Keratinocyte (primary cell): ENCODE data around the gene MIEF1. TPM values are rescaled to one million over a fixed set of nuclear protein-coding genes. Genes with fewer than 3 reads are reported as not detected.
A peak's percentile ranks its signal among the peaks of the same experiment; 100 is the strongest.

Source experiments
- DNase-seq: peaks from one replicate; pipeline ENCODE4 v3.0.0-alpha.2; 2011; ENCODE audit warnings: low read depth, missing footprints, low spot score
- FAIRE-seq: peaks from 2 replicates; lab custom pipeline; 2011; peaks lifted over from hg19 to GRCh38; lab: Jason Lieb, UNC
- H2AFZ ChIP-seq: 2 replicates; pipeline ENCODE4 v1.6.0; 2012; ENCODE audit warnings: low read length, control low read depth, inconsistent platforms; ENCODE audit not compliant: control insufficient read depth
- H3K27ac ChIP-seq: 2 replicates; pipeline ENCODE4 v1.5.1; 2011; ENCODE audit warnings: low read length; ENCODE audit not compliant: control insufficient read depth, insufficient read depth
- H3K27me3 ChIP-seq: 3 replicates; pipeline ENCODE4 v1.6.0; 2011; ENCODE audit warnings: low read length; ENCODE audit not compliant: control insufficient read depth, insufficient read depth; ENCODE audit errors: extremely low read depth
- H3K36me3 ChIP-seq, 2 experiments: 2 replicates in 1 of 2; 3 replicates in 1 of 2; pipeline ENCODE4 v1.5.1; 2011; ENCODE audit warnings: low read length in 2 of 2, mild to moderate bottlenecking in 1 of 2; ENCODE audit not compliant: control insufficient read depth in 2 of 2, insufficient read depth in 2 of 2; ENCODE audit errors: extremely low read depth in 1 of 2
- H3K4me1 ChIP-seq: 3 replicates; pipeline ENCODE4 v1.5.1; 2011; ENCODE audit warnings: low read length; ENCODE audit not compliant: control insufficient read depth, insufficient read depth; ENCODE audit errors: extremely low read depth
- H3K4me2 ChIP-seq: 3 replicates; pipeline ENCODE4 v1.6.0; 2011; ENCODE audit warnings: low read depth, low read length; ENCODE audit not compliant: control insufficient read depth, insufficient read depth; ENCODE audit errors: extremely low read depth
- H3K4me3 ChIP-seq, 3 experiments: fragments of 200-600 bp in 1 of 3; sonication (generic) in 1 of 3; 2 replicates in 2 of 3; 3 replicates in 1 of 3; pipeline ENCODE4 v1.5.1; 2011 to 2016; ENCODE audit warnings: low read length in 3 of 3, mild to moderate bottlenecking in 3 of 3, control low read depth in 2 of 3, inconsistent platforms in 1 of 3, low read depth in 1 of 3, mixed read lengths in 1 of 3, mixed run types in 1 of 3, moderate library complexity in 1 of 3; ENCODE audit not compliant: control insufficient read depth in 2 of 3, insufficient read depth in 2 of 3; ENCODE audit errors: extremely low read depth in 1 of 3
- H3K79me2 ChIP-seq: 2 replicates; pipeline ENCODE4 v1.6.0; 2012; ENCODE audit warnings: low read length; ENCODE audit not compliant: control insufficient read depth, insufficient read depth
- H3K9ac ChIP-seq: 3 replicates; pipeline ENCODE4 v1.6.0; 2011; ENCODE audit warnings: low read length; ENCODE audit not compliant: control insufficient read depth, insufficient read depth; ENCODE audit errors: extremely low read depth
- H3K9me1 ChIP-seq: 3 replicates; pipeline ENCODE4 v1.6.0; 2011; ENCODE audit warnings: low read length; ENCODE audit not compliant: control insufficient read depth, insufficient read depth; ENCODE audit errors: extremely low read depth
- H3K9me3 ChIP-seq: 2 replicates; pipeline ENCODE4 v1.5.1; 2012; ENCODE audit warnings: low read depth, low read length; ENCODE audit not compliant: control insufficient read depth
- H4K20me1 ChIP-seq: 3 replicates; pipeline ENCODE4 v1.6.0; 2011; ENCODE audit warnings: low read length; ENCODE audit not compliant: control insufficient read depth, insufficient read depth; ENCODE audit errors: extremely low read depth
- EZH2 ChIP-seq: IDR thresholded peaks from one replicate; pipeline ENCODE4 v1.6.1; 2012; ENCODE audit warnings: inconsistent platforms, mild to moderate bottlenecking, low read length, moderate library complexity
- dilution Hi-C: fragments of 300-500 bp; cut with MboI; formaldehyde crosslinking; loops from one replicate; pipeline ENCODE4 v1.7.0; 2020; ENCODE audit warnings: low sequenced_read_pairs; ENCODE audit not compliant: extremely low pct_ligation_motif_present
- polyA plus RNA-seq, 5 experiments: library from polyadenylated mRNA; depleted of rRNA in 3 of 5; stranded (reverse) in 3 of 5; stranded (forward) in 1 of 5; unstranded in 1 of 5; fragments of >200 nt; gene quantifications; 1 replicate in 1 of 5; 2 replicates in 3 of 5; 3 replicates in 1 of 5; pipeline versions ENCODE4 v1.2.1 to v1.2.3, GENCODE V29; 2011 to 2012; ENCODE audit warnings: missing spikeins in 2 of 5, low read depth in 1 of 5, low replicate concordance in 1 of 5
- TF ChIP-seq, protein P1 (sequence below), 3 experiments: IDR thresholded peaks in 1 of 3; conservative IDR thresholded peaks in 1 of 3; optimal IDR thresholded peaks in 1 of 3; 2 replicates in 2 of 3; 3 replicates in 1 of 3; pipeline versions ENCODE3 to v1.5.1; 2011; ENCODE audit warnings: low read length in 3 of 3, mild to moderate bottlenecking in 3 of 3, moderate library complexity in 2 of 3, control low read depth in 1 of 3, inconsistent platforms in 1 of 3; ENCODE audit not compliant: insufficient read depth in 2 of 3; ENCODE audit errors: extremely low read depth in 1 of 3

MIEF1 gene
- polyA plus RNA-seq, 1 donor (not counting 4 experiments of a cell fraction or from before 2014, with no cell fraction given), result 18.4 TPM

DNA sequence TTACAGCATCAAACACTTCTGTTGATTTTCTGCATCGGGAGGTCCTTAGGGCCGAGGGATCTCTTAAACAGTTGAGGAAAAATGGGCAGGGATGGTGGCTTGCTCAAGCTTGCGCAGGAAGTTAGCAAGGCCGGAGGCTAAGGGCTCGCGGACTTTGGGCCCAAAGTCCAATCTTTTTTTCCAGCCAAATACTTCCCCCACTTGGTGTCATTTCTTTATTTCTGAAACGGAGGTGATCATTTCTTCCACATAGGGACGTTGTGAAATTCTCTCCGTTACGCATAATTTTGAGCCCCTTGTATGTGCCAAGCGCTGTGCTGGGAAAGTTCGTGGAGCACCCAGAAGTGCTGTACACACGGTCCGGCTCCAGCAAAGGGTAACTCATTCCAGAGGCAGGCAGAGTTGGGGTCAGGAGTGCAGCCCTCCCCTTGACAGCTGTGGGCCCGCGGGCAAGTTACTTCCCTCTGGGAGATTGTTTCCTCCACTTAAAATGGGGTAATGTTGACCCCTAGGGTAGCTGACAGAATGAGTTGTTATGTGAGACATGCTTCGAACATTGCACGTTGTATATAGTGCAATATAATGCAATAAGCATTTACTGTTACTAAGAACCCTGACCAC lies 809 bp downstream of the MIEF1 start:
- no peak for DNase-seq
- Histone ChIP-seq H3K36me3 (peaks cover 22 to 28% of the 10 kb centered on the region in 2 experiments), H3K4me2 (peak overlapping the region; percentile 100), H3K79me2 (peaks cover 50% of the 10 kb centered on the region), H3K4me3 (peak overlapping the region; percentile 78 to 98 (median 89)), H3K27ac (peak overlapping the region; percentile 84), H3K9me3 (no peaks in the 10 kb centered on the region), H3K27me3 (no peaks in the 10 kb centered on the region), H2AFZ (peak overlapping the region; percentile 4), H3K9me1 (no peaks in the 10 kb centered on the region), H4K20me1 (no peaks in the 10 kb centered on the region), H3K9ac (peak overlapping the region; percentile 87), H3K4me1 (peaks cover 18% of the 10 kb centered on the region)
- dilution Hi-C loops, result no loop called here
- FAIRE-seq, result no peak
- TF ChIP-seq, protein P1, sequence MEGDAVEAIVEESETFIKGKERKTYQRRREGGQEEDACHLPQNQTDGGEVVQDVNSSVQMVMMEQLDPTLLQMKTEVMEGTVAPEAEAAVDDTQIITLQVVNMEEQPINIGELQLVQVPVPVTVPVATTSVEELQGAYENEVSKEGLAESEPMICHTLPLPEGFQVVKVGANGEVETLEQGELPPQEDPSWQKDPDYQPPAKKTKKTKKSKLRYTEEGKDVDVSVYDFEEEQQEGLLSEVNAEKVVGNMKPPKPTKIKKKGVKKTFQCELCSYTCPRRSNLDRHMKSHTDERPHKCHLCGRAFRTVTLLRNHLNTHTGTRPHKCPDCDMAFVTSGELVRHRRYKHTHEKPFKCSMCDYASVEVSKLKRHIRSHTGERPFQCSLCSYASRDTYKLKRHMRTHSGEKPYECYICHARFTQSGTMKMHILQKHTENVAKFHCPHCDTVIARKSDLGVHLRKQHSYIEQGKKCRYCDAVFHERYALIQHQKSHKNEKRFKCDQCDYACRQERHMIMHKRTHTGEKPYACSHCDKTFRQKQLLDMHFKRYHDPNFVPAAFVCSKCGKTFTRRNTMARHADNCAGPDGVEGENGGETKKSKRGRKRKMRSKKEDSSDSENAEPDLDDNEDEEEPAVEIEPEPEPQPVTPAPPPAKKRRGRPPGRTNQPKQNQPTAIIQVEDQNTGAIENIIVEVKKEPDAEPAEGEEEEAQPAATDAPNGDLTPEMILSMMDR (optimal IDR thresholded peaks at IDR 0.05 in 1 of 3, IDR thresholded peaks at IDR 0.05 in 1 of 3, conservative IDR thresholded peaks at IDR 0.05 in 1 of 3; ENCODE audit: extremely low read depth in 1 of 3, insufficient read depth in 2 of 3, low read length in 3 of 3), result no peak
- no peak for TF ChIP-seq EZH2

DNA sequence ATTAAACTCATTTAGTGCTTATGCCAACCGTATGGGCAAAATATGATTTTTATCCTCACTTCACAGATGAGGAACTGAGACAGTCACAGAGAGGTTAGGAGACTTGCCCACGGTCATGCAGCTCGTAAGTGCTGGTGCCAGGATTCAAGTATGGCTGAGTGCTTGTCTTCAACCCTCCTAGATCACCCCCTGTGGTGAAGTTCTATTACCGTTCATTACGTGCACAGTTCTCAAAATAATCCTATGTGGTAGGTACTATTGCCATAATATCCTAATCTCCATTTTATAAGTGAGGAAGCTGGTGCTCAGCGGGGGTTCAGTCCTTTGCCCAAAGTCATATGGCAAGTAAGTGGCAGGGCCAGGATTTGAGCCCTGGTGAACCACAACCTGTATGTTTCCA lies 1.5 kb downstream of the MIEF1 start:
- Histone ChIP-seq H3K9me1 (no peaks in the 10 kb centered on the region), H3K79me2 (peaks cover 57% of the 10 kb centered on the region), H3K9ac (peak overlapping the region; percentile 87), H3K4me3 (peak overlapping the region; percentile 78 to 98 (median 89)), H3K27me3 (no peaks in the 10 kb centered on the region), H3K27ac (peak overlapping the region; percentile 84), H4K20me1 (no peaks in the 10 kb centered on the region), H3K9me3 (no peaks in the 10 kb centered on the region), H3K4me2 (peak overlapping the region; percentile 100), H3K36me3 (peaks cover 22 to 28% of the 10 kb centered on the region in 2 experiments), H3K4me1 (peaks cover 18% of the 10 kb centered on the region), H2AFZ (no peak overlapping the region)
- DNase-seq, result no peak
- dilution Hi-C loops, result no loop called here
- TF ChIP-seq, protein P1 (optimal IDR thresholded peaks at IDR 0.05 in 1 of 3, IDR thresholded peaks at IDR 0.05 in 1 of 3, conservative IDR thresholded peaks at IDR 0.05 in 1 of 3; ENCODE audit: extremely low read depth in 1 of 3, insufficient read depth in 2 of 3, low read length in 3 of 3), result no peak
- no peak for TF ChIP-seq EZH2
- no peak for FAIRE-seq
